ENCODE measurements around the gene MSN.

The MSN gene

GRCh38 chrX:65697915-65698796 is 30.7 kb downstream of the MSN start:
- H3K4me3 ChIP-seq (ENCODE audit: low read length): no peak overlapping the region
- no peak for TF ChIP-seq CTCF (IDR thresholded peaks at IDR 0.05; ENCODE audit: insufficient read depth, low read depth, low read length, missing control alignments)

GRCh38 chrX:65702956-65703355 is 35.5 kb downstream of the MSN start:
- no peak for DNase-seq (ENCODE audit: low read depth)
- no peak for TF ChIP-seq CTCF (IDR thresholded peaks at IDR 0.05; ENCODE audit: insufficient read depth, low read depth, low read length, missing control alignments)
- H3K4me3 ChIP-seq (ENCODE audit: low read length): no peak overlapping the region

More at GRCh38 chrX:65697915-65698796, 30.7 kb downstream of the MSN start:
- DNase-seq (ENCODE audit: low read depth): no peak

- no peak overlapping the region for H3K4me3 ChIP-seq (ENCODE audit: low read length)
- no peak for DNase-seq (ENCODE audit: low read depth)
Observed at GRCh38 chrX:65705439-65705838, 38.0 kb downstream of the MSN start.

GRCh38 chrX:65706041-65706828 is 38.8 kb downstream of the MSN start:
- no peak for TF ChIP-seq CTCF (IDR thresholded peaks at IDR 0.05; ENCODE audit: insufficient read depth, low read depth, low read length, missing control alignments)
- no peak overlapping the region for H3K4me3 ChIP-seq (ENCODE audit: low read length)
- peak; percentile 85 for DNase-seq (ENCODE audit: low read depth)

More at GRCh38 chrX:65705439-65705838, 38.0 kb downstream of the MSN start:
- no peak for TF ChIP-seq CTCF (IDR thresholded peaks at IDR 0.05; ENCODE audit: insufficient read depth, low read depth, low read length, missing control alignments)

GRCh38 chrX:65707151-65707550 is 39.7 kb downstream of the MSN start:
- DNase-seq (ENCODE audit: low read depth): no peak
- no peak for TF ChIP-seq CTCF (IDR thresholded peaks at IDR 0.05; ENCODE audit: insufficient read depth, low read depth, low read length, missing control alignments)
- H3K4me3 ChIP-seq (ENCODE audit: low read length): no peak overlapping the region

- no peak for DNase-seq (ENCODE audit: low read depth)
- no peak overlapping the region for H3K4me3 ChIP-seq (ENCODE audit: low read length)
- no peak for TF ChIP-seq CTCF (IDR thresholded peaks at IDR 0.05; ENCODE audit: insufficient read depth, low read depth, low read length, missing control alignments)
Observed at GRCh38 chrX:65712005-65712806, 44.8 kb downstream of the MSN start.

Measured in epithelial cell of esophagus (primary cell).